Measurements from ENCODE around the gene STAB2. TPM values are rescaled to one million over a fixed set of nuclear protein-coding genes. Genes with fewer than 3 reads are reported as not detected.

STAB2 gene
- total RNA-seq, 4 donors from 2014 or later, result 0.95 TPM; not detected in 3

DNA sequence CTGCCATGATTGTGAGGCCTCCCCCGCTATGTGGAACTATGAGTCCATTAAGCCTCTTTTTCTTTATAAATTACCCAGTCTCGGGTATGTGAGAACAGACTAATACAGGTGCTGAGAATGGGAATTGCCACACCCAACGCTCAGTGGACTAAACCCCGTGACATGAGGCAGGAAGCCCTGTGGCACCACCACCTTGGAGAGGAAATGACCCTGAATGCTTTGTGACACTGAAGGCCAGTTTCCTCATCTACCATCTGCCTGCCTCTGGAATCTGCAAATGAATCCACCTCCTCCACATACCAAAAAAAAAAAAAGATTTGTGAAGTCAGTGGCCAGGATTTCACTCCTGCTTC lies 212.4 kb downstream of the STAB2 start:
- no peak overlapping the region for H3K4me3 ChIP-seq
- H3K4me1 ChIP-seq, result peaks cover 0 to 33% (median 20%) of the 10 kb centered on the region in 3 donors
- H3K36me3 ChIP-seq, result peaks cover 0 to 24% (median 3%) of the 10 kb centered on the region in 3 donors
- H3K9me3 ChIP-seq, result no peaks in the 10 kb centered on the region
- TF ChIP-seq, protein P1, sequence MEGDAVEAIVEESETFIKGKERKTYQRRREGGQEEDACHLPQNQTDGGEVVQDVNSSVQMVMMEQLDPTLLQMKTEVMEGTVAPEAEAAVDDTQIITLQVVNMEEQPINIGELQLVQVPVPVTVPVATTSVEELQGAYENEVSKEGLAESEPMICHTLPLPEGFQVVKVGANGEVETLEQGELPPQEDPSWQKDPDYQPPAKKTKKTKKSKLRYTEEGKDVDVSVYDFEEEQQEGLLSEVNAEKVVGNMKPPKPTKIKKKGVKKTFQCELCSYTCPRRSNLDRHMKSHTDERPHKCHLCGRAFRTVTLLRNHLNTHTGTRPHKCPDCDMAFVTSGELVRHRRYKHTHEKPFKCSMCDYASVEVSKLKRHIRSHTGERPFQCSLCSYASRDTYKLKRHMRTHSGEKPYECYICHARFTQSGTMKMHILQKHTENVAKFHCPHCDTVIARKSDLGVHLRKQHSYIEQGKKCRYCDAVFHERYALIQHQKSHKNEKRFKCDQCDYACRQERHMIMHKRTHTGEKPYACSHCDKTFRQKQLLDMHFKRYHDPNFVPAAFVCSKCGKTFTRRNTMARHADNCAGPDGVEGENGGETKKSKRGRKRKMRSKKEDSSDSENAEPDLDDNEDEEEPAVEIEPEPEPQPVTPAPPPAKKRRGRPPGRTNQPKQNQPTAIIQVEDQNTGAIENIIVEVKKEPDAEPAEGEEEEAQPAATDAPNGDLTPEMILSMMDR (IDR thresholded peaks at IDR 0.05), result no peak
- TF ChIP-seq POLR2A (IDR thresholded peaks at IDR 0.05), result no peak
- peak overlapping the region in 3 of 4 donors; percentile 32 to 63 (median 49) for H3K27ac ChIP-seq
- no peaks in the 10 kb centered on the region for H3K27me3 ChIP-seq
- WGBS, 2 donors, result 45 to 63% methylated on average over 4 of the region's 4 CpGs
- intact Hi-C loops (cut with DNase I), result no loop called here
- DNase-seq, result no peak

DNA sequence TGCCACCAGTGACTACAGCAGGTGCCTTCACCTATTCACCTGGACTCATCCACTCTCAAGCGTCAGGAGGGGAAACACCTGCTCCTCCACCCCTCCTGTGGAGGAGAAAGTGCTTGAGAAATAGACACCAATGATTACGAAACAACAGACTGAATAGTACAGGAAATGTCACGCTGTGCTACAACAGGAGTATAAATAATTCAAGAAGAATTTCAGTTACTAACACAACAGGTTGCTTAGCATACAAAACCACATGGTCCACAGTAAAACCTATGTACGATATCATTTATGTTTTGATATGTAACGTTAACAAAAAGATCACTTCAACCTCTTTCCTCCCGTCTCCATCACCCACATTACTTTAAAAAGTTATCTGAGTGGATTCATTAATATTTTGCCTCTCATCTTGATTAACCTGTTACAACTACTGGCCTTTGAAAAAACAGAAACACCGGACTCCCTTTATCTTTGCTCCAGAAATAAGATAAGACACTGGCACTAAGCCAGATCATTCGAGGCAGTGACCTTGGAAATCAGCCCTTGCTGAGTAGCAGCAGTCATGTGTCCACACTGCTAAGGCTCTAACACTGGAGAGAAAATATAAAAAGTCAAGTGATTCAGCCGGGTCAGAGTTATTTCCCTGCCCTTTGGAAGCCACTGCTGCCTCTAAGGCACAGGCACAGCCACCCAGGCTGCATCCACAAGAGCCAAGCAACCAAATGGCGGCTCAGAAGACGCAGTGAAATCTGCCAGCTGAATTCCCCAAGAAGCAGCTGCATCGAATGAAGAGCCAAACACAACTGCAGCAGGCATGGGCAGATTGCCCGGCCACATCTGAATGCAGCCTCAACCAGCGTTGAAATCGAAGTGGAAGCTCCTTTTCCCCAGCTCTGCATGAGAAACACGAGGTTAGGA lies 213.0 kb downstream of the STAB2 start:
- Histone ChIP-seq H3K27ac (peak overlapping the region in 3 of 4 donors; percentile 32 to 63 (median 49)), H3K9me3 (no peaks in the 10 kb centered on the region), H3K4me3 (peak overlapping the region in 1 of 4 donors; percentile 30), H3K27me3 (no peaks in the 10 kb centered on the region), H3K4me1 (peaks cover 0 to 39% (median 25%) of the 10 kb centered on the region in 3 donors), H3K36me3 (peaks cover 0 to 17% (median 0%) of the 10 kb centered on the region in 3 donors)
- DNase-seq, result no peak
- TF ChIP-seq POLR2A (IDR thresholded peaks at IDR 0.05), result no peak
- TF ChIP-seq, protein P1 (IDR thresholded peaks at IDR 0.05), result no peak
- intact Hi-C loops (cut with DNase I), result no loop called here
- 24 to 28% methylated on average over 9 to 16 of the region's 16 CpGs for WGBS, 2 donors

DNA sequence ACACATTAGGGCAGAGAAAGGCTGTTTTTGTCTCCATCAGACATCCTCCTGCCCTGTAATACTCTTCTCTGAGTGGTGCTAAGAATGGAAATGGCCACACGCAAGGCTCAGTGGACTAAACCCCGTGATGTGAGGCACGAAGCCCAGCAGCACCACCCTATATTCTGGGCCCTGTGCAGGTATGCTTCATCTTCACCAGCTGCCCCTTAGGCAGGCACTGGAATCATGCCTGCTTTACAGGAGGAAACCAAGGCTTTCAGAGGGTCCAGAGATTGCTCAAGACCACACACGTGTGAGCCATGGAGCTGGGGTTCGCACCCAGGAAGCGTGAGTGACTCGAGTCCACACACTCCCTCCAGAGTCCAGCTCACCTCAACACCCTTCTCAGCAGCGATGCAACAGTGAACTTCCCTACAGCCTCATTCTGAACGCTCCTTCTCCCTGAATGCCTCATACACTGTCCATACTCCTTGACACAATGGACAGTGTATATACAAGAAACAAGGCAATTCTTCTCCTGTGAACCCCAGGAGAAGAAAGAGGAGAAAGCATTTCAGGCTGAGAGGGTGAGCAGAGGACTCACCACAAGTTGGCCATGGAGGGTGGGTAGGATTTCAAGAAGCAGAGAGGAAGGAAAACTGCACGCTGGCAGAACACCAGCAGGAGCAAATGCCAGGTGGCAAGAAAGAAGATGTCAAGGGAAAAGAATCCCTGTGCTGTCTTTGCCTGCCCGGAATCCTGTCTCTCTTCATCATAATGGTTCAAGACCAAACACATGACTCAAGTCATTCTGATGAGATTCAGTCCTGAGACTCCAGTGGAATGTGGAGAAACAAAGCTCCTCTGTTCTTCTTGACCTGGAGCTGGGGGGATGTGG lies 214.9 kb downstream of the STAB2 start:
- H3K4me1 ChIP-seq, result peaks cover 0 to 53% (median 29%) of the 10 kb centered on the region in 3 donors
- no peak for DNase-seq
- peak overlapping the region in 1 of 4 donors; percentile 42 for H3K27ac ChIP-seq
- no peak for TF ChIP-seq POLR2A (IDR thresholded peaks at IDR 0.05)
- TF ChIP-seq, protein P1 (IDR thresholded peaks at IDR 0.05), result no peak
- H3K4me3 ChIP-seq, result no peak overlapping the region
- H3K9me3 ChIP-seq, result no peaks in the 10 kb centered on the region
- 77 to 82% methylated on average over 7 to 9 of the region's 11 CpGs for WGBS, 2 donors
- intact Hi-C loops (cut with DNase I), result no loop called here
- H3K36me3 ChIP-seq, result peaks cover 0 to 9% (median 0%) of the 10 kb centered on the region in 3 donors
- H3K27me3 ChIP-seq, result no peaks in the 10 kb centered on the region

DNA sequence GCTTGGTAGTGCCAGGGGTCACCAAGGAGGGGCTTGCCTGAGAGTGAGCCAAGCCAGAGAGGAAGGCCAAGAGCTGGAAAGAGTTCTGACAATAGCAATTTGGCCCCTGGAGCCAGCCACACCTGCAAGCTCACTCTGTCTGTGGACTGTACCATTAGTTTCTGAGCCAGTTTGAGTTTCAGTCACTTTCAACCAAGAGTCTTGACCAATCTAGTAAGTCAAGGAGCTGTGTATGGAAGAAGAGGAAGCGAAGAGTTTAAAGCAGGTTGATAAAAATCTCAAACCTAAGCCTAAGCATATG lies 215.5 kb downstream of the STAB2 start:
- WGBS, 2 donors, result 100% methylated on average over 1 of the region's 1 CpG
- Histone ChIP-seq H3K36me3 (peaks cover 0 to 6% (median 0%) of the 10 kb centered on the region in 3 donors), H3K27ac (peak overlapping the region in 1 of 4 donors; percentile 13), H3K9me3 (no peaks in the 10 kb centered on the region), H3K27me3 (no peaks in the 10 kb centered on the region), H3K4me1 (peaks cover 0 to 59% (median 29%) of the 10 kb centered on the region in 3 donors), H3K4me3 (no peak overlapping the region)
- TF ChIP-seq POLR2A (IDR thresholded peaks at IDR 0.05), result no peak
- TF ChIP-seq, protein P1 (IDR thresholded peaks at IDR 0.05), result no peak
- DNase-seq, result no peak
- intact Hi-C loops (cut with DNase I), result no loop called here

All from esophagus squamous epithelium (tissue), 5 donors.